Activated T-cell treated with anti-CD3 and anti-CD28 coated beads for 4 hours (primary cell): Measurements from ENCODE around the gene INPP5A.
"Not testable (repeated sequence)": the region's sequence is repeated elsewhere in the genome, so short reads cannot be mapped to it uniquely, and the experiment has no call there.

Source experiments
- DNase-seq: peaks from one replicate; pipeline ENCODE4 v3.0.0-alpha.2; 2020

The INPP5A gene, protein sequence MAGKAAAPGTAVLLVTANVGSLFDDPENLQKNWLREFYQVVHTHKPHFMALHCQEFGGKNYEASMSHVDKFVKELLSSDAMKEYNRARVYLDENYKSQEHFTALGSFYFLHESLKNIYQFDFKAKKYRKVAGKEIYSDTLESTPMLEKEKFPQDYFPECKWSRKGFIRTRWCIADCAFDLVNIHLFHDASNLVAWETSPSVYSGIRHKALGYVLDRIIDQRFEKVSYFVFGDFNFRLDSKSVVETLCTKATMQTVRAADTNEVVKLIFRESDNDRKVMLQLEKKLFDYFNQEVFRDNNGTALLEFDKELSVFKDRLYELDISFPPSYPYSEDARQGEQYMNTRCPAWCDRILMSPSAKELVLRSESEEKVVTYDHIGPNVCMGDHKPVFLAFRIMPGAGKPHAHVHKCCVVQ

DNA sequence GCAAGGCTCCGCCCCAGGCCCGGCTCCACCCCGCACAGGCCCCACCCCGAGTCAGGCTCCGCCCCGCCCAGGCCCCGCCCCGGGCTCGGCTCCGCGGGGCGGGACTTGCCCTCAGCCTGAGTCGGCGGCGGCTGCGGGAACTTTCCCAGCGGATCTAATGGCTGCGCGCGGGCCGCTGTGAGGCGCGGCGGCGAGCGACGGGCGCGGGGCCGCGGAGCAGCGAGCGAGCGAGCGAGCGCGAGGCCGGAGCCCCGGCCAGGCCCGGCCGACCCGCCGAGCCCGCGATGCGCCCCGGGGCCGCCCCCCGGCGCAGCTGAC is at the start of gene INPP5A:
INPP5A (plus strand) TSS at position 104 of the 318 bp plus-strand sequence. CDS start 310 bp downstream, outside the sequence.
- no peak for DNase-seq

DNA sequence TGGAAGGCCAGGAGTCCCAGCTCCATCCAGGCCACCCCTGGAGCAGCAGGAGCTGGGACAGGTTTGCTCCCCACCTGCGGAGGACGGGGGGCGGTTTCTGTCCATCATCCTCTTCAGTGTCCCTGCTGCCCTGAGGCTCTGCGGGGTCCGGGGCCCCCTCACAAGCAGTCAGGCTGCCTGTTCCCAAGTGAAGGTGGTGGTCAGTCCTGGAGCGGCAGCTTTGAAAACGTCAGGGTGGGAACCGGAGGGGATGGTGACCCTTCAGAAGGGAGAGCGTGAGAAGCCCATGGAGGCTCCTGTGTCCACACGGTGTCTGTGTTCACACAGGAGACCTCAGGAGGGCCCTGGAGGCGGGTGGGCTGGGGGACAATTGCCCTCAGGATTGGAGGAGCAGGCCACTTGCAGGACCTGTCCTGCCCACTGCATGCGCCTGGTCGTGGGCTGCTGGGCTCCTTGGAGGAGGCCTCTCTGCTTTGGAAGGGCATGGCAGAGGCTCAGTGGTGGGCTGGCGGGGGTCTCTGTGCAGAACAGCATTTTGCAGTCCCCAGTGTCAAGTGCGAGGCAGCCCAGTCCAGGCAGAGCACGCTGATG is 49.3 kb upstream of the INPP5A start:
- DNase-seq, result no peak

DNA sequence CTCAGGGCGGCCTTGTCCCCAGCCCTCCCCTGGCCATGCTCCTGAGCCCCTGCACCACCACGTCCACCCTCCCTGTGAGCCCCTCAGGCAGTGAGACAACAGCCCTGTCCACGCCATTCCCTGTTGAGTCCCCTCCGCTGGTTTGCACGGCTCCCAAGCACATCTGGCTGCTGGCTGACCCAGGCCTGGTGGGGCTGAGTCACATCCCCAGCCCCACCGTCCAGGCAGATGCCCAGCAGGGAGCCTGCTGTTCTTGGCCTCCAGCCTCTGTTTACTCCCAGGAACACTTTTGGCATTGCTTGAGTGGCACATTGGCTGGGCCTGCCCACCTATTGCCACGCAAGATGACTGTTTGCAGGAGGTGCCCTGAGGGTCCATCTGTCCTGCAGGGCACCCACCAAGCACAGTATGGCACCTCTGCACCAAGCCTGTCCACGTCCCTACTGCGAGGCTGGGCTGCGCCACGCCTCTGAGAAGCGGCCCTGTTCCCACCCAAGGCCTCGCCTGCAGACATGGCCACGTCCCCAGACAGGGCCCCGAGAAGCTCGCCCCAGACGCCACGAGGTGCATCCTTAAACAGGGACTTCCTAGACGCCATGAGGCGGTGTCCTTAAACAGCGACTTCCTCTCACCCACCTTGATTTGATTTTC is 48.4 kb upstream of the INPP5A start:
- DNase-seq, result no peak

DNA sequence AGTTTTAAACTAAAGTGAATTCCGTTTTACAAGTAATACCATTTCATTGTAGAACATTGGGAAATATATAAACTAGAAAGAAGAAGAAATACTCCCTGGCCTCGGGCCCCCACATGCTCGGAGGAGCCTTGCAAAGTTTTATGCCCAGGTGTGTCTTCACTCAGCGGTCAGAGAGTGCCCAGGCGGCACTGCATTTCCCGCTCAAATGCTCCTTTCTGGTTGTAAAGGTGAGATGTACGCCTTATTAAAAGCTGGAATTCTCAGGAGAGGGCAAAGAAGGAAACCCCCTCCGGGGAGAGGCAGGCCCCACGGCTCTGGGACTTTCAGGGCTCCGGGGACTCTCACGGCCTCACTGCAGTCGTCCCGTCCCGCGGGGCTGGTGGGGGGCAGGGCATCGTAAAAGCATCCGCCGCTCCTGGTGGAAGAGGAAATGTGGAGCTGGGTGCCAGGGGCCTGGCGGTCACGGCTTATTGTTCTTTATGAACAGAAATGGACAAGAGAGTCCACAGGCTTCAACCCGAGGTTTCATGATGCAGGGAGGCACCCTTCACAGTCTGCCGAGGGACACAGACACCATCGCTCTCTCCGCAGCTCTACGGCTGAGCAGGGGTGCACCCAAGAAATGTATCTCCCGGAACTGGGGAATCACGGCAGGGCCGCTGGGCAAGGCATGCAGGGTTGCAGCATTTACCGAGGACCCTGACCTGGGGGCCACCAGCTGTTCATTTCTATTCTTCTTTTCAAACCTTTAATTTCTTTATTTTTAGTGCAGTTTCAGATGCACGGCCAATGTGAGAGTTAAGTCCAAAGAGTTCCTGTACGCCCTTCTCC is 47.7 kb upstream of the INPP5A start:
- DNase-seq, result no peak

DNA sequence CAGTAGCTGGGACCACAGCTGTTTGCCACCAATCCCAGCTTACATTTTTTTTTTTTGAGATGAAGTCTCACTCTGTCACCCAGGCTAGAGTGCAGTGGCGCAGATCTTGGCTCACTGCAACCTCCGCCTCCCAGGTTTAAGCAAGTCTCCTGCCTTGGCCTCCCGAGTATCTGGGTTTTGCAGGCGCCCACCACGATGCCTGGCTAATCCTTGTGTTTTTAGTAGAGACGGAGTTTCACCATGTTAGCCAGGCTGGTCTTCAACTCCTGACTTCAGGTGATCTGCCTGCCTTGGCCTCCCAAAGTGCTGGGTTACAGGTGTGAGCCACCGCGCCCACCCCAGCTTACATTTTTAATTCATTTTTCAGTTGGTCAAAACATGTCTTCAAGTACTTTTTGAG is 46.1 kb upstream of the INPP5A start:
- not testable (repeated sequence) for DNase-seq

DNA sequence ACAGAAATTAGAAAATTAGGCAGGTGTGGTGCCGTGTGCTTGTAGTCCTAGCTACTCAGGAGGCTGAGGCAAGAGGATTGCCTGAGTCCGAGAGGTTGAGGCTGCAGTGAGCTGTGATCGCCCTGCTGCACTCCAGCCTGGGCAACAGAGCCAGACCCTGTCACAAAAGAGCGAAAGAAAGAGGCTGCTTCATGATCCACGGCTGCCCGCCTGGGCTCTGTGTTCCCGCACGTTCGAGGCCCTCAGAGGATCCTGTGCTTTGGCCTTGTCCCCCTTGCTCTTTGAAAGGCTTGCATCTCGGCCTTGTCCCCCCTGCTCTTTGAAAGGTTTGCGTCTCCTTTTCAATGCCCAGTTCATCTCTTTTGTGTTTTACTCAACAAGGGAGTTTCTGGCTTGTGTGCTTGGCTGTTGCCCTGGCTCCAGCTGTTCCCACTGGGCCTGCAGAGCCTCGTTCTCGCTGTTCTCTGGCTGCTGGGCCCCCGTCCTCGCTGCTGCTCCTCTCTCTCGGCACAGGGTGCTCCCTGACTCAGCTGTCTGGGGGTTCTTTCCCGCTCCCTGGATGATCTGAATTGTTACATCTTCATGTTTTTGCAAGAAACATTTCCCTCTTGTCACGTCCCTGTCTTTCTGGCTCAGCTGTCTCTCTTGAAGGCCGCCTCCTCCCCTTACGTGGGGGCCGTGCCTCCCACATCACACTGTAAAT is 45.1 kb upstream of the INPP5A start:
- no peak for DNase-seq

DNA sequence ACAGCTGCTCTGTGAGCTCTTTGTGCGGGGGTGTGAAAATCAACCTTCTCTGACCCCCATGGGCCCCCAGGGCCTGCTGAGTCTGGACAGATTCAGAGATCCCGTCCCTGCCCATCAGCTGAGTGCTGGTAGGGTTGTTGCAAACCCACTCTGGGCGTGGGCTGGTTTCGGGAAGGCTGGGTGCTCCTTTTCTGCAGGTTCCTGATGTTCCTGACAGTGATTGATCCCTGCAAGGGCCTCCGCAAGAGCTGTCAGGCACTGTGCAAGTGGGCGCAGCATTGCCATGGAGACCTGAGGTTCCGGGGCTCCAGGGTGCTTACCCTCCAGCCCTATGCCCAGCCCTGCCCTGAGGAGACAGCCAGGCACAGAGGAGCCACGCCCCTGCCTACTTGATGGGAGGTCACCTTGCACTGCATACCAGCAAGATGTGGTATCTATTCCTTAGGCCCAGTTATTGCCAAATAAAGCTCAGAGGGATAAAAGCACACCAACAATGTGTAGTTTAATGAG is 44.3 kb upstream of the INPP5A start:
- DNase-seq, result no peak

DNA sequence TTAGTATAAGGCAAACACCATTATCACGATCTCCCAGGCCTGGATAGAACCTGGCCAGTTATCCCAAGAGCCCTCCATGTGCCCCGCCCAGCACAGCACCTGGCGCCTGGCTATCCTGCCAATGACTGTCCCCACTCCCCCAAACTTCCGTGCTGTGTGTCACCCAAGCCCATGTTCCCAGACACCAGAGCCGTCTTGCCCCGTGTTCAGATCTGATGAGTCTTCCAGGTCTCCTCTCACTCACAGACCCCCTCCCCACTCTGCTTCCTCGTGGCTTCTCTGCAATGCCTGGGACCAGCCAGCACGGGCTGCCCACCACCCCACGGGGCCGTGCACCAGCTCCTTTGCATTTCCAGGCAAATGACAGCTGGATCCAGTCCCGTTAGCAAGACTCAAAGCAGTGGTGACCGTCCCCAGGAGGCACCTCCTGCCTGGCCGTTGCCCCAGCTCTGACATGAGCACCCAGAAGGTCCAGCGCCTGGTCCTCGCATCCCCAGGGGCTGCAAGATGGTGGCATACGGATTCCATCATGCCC is 43.8 kb upstream of the INPP5A start:
- DNase-seq, result no peak

DNA sequence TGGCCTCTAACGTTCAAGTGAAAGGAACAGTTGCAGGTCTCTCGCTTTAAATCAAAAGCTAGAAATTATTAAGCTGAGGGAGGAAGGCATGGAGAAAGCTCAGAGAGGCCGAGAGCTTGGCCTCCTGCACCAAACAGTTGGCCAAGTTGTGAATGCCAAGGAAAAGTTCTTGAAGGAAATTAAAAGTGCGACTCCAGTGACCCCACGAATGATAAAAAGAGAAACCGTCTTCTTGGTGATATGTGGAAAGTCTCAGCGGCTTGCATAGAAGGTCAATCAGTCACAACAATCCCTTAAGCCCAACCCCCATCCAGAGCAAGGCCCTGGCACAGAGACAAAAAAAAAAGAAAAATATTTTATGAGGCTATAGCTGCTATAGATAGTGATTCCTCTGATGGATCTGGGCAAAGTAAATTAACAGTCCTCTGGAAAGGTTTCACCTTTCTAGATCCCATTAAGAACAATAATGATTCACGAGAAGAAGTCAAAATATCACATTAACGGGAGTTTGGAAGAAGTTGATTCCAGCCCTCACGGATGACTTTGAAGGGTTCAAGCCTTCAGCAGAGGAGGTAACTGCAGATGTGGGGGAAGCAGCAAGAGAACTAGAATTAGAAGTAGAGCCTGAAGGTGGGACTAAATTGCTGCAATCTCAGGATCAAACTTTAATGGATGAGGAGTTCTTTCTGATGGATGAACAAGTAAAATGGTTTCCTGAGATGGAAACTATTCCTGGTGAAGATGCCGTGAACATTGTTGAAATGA is 42.5 kb upstream of the INPP5A start:
- no peak for DNase-seq

DNA sequence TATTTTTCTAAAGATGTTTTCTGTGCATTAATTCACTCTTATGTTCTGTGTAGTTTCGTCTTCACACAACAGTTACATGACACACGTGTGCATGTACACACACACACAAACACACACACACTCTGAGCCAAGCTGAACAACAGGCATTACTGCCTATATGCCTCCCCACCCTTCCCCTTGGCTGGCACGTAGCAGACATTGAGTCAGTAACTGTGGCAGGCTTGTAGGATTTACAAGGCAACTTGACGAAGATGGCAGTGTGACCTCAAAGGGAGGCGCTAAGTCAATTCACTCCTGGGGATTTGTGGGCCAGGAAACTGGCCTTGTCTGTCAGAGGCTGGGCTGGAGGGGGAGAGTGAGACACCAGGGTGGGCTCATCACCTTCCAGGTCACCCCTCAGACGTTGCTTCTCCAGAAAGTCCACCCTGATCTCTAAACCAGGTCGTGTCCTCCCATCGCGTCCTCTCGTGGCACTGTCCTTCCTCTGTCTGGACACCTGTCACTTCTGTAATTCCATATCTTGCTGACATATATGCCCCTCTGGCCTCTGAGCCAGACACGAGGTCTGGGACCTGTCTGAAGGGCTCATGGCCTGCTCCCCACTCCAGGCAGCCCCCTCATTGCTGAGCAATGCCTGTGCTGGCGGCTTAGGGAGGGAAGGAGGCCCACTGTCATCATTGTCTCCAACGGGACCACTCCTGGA is 41.1 kb upstream of the INPP5A start:
- DNase-seq, result no peak

DNA sequence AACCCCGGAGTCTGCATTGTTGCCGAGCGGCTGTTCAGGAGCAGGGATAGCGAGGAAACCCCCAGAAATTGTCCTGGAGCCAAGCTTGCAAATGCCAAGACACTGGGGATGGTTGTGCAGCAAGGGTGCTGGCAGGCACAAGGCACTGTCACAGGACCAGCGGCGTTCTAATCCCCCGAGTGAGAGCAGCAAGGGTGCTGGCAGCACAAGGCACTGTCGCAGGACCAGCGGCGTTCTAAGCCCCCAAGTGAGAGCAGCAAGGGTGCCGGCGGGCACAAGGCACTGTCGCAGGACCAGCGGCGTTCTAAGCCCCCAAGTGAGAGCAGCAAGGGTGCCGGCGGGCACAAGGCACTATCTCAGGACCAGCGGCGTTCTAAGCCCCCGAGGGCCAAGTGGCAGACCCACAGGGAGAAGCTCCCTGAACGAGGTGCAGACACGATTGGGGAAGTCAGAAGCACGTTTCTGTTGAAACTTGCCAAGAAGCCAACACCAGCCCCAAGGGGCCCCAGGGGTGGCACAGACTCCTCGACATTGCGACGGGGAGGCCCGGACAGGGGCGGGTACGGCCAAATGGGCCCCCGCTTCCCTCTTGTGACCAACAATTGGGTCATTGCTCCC is 40.4 kb upstream of the INPP5A start:
- no peak for DNase-seq

DNA sequence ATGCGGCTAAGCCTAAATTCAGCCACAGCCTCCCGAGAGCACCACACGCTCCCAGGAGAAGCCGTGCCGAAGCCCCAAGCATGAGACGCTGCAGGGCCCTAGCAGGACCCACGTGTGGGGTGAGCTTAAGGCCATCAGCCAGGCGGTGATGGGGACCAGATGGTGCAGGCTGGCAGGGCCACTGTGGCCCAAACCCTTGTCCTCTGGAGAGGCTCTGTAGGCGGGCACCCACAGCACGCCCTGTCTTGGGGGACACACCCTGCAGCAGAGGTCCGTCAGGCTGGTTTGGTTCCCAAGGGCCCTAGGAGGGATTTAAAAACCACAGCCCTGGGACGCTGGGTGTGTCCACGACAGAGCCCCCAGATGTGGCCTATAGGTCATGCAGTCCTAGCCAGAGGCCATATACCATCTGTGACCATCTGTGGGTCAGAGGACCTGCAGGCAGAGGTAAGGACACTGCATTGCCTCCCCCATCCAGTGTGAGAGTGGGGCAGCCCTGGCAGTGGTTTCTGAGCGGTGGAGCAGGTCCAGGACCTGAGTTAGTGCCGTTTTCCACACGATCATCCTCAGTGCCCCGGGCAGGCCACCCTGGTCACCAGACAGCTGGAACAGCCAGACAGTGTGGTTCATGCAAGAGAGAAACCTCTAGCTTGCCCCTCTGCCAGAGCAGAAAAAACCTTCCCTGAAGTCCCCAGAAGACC is 39.6 kb upstream of the INPP5A start:
- no peak for DNase-seq

DNA sequence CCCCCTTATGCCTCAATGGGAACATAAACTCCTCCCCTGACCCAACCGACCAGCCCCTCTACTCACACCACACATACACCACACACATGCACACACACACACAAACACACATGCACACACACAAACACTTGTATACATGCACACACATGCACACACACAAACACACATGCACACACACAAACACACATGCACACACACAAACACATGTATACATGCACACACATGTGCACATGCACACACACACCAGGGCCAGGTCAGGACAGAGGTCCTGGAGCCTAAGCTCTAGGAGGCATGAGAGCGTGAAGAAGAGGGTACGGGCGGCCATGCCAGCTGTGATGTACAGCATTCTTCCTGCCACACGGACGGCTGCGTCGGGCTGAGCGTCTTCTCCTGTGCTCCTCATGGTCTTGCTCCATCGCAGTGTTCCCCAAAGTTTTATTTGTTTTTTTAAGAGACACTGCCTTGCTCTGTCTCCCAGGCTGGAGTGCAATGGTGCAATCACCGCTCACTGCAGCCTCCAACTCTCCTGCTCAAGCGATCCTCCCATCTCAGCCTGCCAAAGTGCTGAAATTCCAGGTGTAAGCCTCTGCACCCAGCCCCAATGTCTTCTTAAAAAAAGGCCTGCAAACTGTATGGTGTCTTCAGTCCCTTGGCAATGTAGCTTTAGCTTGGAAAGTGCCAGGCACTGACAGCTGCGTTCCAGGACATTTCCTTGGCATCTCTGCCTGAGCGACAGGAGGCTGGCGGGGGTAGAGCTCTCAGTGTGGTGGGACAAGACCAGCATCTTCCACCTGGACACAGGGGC is 38.8 kb upstream of the INPP5A start:
- DNase-seq, result no peak

DNA sequence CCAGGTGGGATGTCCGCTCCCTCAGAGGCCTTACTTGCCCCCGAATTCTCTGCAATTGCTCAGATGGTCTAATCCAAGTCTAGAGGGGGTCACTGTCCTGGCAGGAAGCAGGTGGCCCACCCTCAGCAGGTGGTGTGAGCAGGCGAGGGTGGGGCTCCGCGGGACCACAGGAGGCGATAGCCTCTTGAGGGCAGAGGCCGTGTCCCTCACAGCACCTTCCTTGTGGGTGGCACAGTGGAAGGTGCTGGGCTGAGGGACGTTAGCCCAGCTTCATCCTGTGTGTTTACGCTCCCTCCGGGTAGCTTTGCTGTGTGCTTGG is 38.3 kb upstream of the INPP5A start:
- DNase-seq, result no peak

DNA sequence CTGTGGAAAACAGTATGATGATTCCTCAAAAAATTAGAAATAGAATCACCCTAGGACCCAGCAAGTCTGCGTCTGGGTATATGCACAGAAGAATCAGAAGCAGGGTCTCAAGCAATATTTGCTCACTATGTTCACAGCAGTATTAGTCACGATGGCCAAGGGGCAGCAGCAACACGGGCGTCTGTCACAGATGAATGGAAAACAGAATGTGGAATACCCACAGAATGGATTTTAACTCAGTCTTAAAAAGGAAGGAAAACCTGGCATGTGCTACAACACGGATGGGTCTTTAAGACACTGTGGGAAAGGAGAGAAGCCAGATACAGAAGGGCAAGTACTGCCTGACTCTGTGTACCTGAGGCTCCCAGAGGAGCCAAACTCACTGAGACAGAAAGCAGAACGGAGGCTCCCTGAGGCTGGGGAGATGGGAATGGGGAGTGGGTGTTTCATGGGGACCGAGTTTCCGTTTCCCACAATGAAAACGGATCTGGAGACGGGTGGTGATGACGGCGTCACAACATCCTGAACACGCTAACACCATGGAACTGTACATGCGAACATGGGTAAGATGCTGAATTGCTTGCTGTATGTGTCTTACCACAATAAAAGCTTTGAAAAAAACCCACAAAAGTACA is 36.7 kb upstream of the INPP5A start:
- no peak for DNase-seq

DNA sequence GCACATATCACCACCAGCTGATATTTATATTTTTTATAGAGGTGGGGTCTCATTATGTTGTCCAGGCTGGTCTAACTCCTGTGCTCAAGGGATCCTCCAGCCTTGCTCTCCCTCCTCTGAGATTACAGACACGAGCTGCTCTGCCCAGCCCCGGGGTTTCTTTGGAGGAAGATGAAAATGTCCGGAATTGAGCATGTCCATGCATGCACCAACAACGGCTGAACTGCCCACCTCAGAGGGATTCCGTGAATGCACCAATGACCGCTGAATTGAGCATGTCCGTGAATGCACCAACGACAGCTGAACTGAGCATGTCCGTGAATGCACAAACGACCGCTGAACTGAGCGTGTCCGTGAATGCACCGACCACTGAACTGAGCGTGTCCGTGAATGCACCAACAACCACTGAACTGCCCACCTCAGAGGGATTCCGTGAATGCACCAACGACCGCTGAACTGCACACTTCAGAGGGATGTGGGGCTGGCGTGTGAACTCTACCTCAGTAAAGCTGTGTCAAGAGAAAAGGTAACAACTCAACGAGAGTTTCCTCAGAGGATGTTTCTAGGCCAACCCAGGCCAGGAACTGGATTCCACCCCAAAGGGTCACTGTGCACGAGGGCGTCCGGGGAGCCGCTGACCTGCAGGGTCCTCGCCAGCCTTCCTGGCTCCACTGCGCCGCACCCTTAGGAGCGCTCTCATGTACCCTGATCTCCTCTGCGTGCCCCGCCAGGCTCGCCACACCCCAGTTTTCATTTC is 34.9 kb upstream of the INPP5A start:
- no peak for DNase-seq

DNA sequence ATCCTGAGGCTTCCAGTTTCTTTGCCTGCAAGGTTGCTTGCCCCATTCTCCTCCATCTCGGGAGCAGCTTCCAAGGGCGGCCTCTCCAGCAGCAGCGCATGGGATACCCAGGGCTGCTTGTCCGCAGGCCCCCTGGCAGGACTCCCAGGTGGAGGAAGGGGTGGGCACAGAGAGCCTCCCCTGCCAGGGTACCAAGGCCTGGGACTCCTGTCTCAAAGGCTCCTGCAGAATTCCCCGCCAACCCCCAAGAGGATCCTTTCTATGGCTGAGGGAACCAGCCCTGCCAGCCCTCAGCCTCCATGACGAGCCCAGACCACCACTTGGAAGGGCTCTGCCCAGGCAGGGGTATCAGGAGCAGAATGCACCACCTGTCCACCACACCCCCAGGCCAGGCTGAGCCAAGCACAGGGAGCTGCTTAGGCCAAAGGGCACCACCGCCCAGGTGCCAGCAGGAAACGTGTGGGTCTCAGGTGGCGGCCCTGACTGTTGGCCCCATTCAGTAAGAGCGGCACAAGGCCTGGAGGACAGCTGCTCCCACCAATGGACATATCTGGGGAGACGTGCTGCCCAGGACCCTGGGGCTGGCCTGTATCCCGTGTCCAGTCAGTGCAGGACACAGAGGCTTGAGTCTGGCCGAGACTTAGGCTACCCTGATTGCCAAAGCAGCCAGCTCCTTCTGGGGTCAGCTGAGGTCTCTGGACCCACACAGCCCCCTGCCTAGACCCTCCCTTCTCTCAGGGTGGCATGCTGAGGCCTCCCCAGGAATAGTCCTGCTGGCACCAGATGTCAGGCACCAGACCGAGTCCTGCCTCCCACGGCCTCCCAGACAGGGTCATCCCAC is 33.8 kb upstream of the INPP5A start:
- no peak for DNase-seq
